ENCODE measurements around the gene STX8. TPM values are rescaled to one million over a fixed set of nuclear protein-coding genes. Genes with fewer than 3 reads are reported as not detected.

The STX8 gene
- total RNA-seq = 104 and 121 TPM in 2 replicates

GRCh38 chr17:9575381-9576101 lies at the start of gene STX8:
STX8 (minus strand) TSS chr17:9575820; CDS start chr17:9575808, 12 bp downstream.

GRCh38 chr17:9576521-9577372 lies 1.1 kb upstream of the STX8 start, which contains the start of gene CFAP52:
CFAP52 (plus strand) TSS chr17:9576642; CDS start chr17:9576696, 54 bp downstream.

Other genes starting within 250 kb of the STX8 start
- gene CFAP52, start 822 bp upstream of the STX8 start, total RNA-seq = 0.18 and 0.28 TPM in 2 replicates
- gene USP43, start 69.7 kb upstream of the STX8 start, total RNA-seq = under 0.01 TPM in 2 replicates
- not detected in 2 replicates for gene DHRS7C, start 215.8 kb upstream of the STX8 start, total RNA-seq
- gene GSG1L2, start 246.3 kb upstream of the STX8 start, total RNA-seq = not detected in 2 replicates